ENCODE results near the gene STPG3. TPM values are rescaled to one million over a fixed set of nuclear protein-coding genes. Genes with fewer than 3 reads are reported as not detected.

STPG3 gene
- total and polyA plus RNA-seq, 2 of the 8 experiments (the other 6 are each of a cell fraction or from before 2014, with no cell fraction given) = not detected

- H3K4me2 ChIP-seq (ENCODE audit: insufficient read depth in 1 of 2, low read depth in 2 of 2, low read length in 2 of 2) = peak overlapping the region; percentile 77 to 89
- H2BK15ac ChIP-seq (ENCODE audit: low read length) = no peak overlapping the region; the same call in 1 of the 2 replicates
- peaks cover 0 to 21% (median 17%) of the 10 kb centered on the region in 4 experiments; a peak in 6 of 7 replicates for H3K4me1 ChIP-seq (replicated peaks in 1 of 4; ENCODE audit: control insufficient read depth in 3 of 4, insufficient read depth in 4 of 4, low read length in 3 of 4)
- H4K20me1 ChIP-seq (replicated peaks in 1 of 2; ENCODE audit: control insufficient read depth in 1 of 2, insufficient read depth in 2 of 2, low read length in 2 of 2) = peaks cover 0 to 8% of the 10 kb centered on the region in 2 experiments
- H3K4ac ChIP-seq (replicated peaks; ENCODE audit: insufficient read length, low read depth, low read length) = peak overlapping the region; percentile 78
- POLR2A ChIA-PET (ENCODE audit: partially characterized antibody) = interaction anchor here (0.8 to 47.8 kb wide), 11 partner anchors 8 to 142 kb away, joined by 3 to 1462 read pairs (median 4); partner anchors contain the start of genes CYSRT1, EXD3, NDOR1 and NELFB
- no peak overlapping the region for H2BK20ac ChIP-seq (ENCODE audit: low read length)
- peaks cover 11% of the 10 kb centered on the region; the same call in 1 of the 2 replicates for H3K23me2 ChIP-seq (ENCODE audit: low read depth, low read length)
- no peak overlapping the region for H3K27ac ChIP-seq (ENCODE audit: low read depth, low read length)
- H4K91ac ChIP-seq (replicated peaks; ENCODE audit: insufficient read length, low read length) = no peak overlapping the region
- peak overlapping the region; percentile 83 for H3K18ac ChIP-seq (ENCODE audit: extremely low read depth, low read length)
- 13% methylated on average over 36 of the region's 85 CpGs; no CpG with 5 or more reads in 1 of the 2 experiments for WGBS, 2 experiments (ENCODE audit: extremely low coverage in 1 of 2, insufficient coverage in 1 of 2, insufficient read length in 1 of 2, insufficient replicate concordance in 2 of 2, low coverage in 1 of 2, low lambda C conversion rate in 2 of 2, missing lambda C conversion rate in 1 of 2)
- no peaks in the 10 kb centered on the region; the same call in 1 of the 2 replicates for H3K79me1 ChIP-seq (ENCODE audit: low read depth, low read length)
- H3K9ac ChIP-seq (replicated peaks in 1 of 4; ENCODE audit: extremely low read depth in 1 of 4, low read depth in 3 of 4, low read length in 3 of 4) = no peak overlapping the region
- no peak overlapping the region for H3K14ac ChIP-seq (ENCODE audit: insufficient read length)
- H2AFZ ChIP-seq (ENCODE audit: low read length) = no peak overlapping the region
- no peak overlapping the region for H3K56ac ChIP-seq (replicated peaks; ENCODE audit: insufficient read length, low read depth, low read length)
- H3K4me3 ChIP-seq (ENCODE audit: extremely low read depth in 1 of 4, insufficient read depth in 2 of 4, low read depth in 3 of 4, low read length in 4 of 4) = peak overlapping the region; percentile 42 to 75 (median 54)
- H4K5ac ChIP-seq (ENCODE audit: insufficient read length, low read depth, low read length) = no peak overlapping the region
- no peak for FAIRE-seq
- peaks cover 0 to 12% (median 0%) of the 10 kb centered on the region in 4 experiments; a peak in 2 of 8 replicates for H3K36me3 ChIP-seq (ENCODE audit: control insufficient read depth in 2 of 4, insufficient read depth in 4 of 4, low read length in 3 of 4)
- peaks cover 2 to 27% (median 14%) of the 10 kb centered on the region in 4 experiments; a peak in 6 of 7 replicates for H3K27me3 ChIP-seq (replicated peaks in 1 of 4; ENCODE audit: control insufficient read depth in 3 of 4, extremely low read depth in 1 of 4, insufficient read depth in 3 of 4, low read length in 3 of 4)
- H2AK5ac ChIP-seq (ENCODE audit: low read depth, low read length) = no peak overlapping the region
- H2BK5ac ChIP-seq (ENCODE audit: low read depth, low read length) = no peak overlapping the region
- H2BK12ac ChIP-seq (ENCODE audit: low read depth, low read length) = no peak overlapping the region
- peak in 1 of 2 experiments; percentile 78 for DNase-seq (ENCODE audit: low read depth in 1 of 2, low spot score in 2 of 2)
- no peaks in the 10 kb centered on the region; a peak in 1 of 4 replicates for H3K9me3 ChIP-seq (ENCODE audit: insufficient read depth in 2 of 2, low read depth in 1 of 2, low read length in 1 of 2)
- H2BK120ac ChIP-seq (replicated peaks; ENCODE audit: low read depth, low read length) = no peak overlapping the region
- CTCF ChIA-PET (ENCODE audit: partially characterized antibody) = interaction anchor here (0.8 to 3.8 kb wide), 10 partner anchors 11 to 164 kb away, joined by 3 to 19 read pairs (median 6); partner anchors contain the start of genes EXD3, NOXA1 and NRARP
- H3K23ac ChIP-seq (ENCODE audit: insufficient read length) = no peak overlapping the region
- H4K8ac ChIP-seq (ENCODE audit: extremely low read depth, insufficient read depth, low read length) = peak overlapping the region; percentile 25
- no peaks in the 10 kb centered on the region for H3K79me2 ChIP-seq (ENCODE audit: control insufficient read depth in 1 of 2, insufficient read depth in 2 of 2, low read length in 2 of 2)
- TF ChIP-seq MAX (IDR thresholded peaks at IDR 0.05) = peak; percentile 1
Observed at GRCh38 chr9:137280474-137281344, 29.6 kb downstream of the STPG3 start.

Data from H1 (cell line).